ENCODE results near the gene F7. TPM values are rescaled to one million over a fixed set of nuclear protein-coding genes. Genes with fewer than 3 reads are reported as not detected.

The F7 gene
- total RNA-seq, 1 experiment from 2014 or later = 52.4 TPM

- Histone ChIP-seq H3K27me3 (replicated peaks; ENCODE audit: control insufficient read depth, insufficient read depth, low read length) (no peaks in the 10 kb centered on the region), H3K36me3 (ENCODE audit: control insufficient read depth, insufficient read depth, low read length) (no peaks in the 10 kb centered on the region), H3K9me3 (no peaks in the 10 kb centered on the region), H3K4me3 (ENCODE audit: low read depth, low read length) (no peak overlapping the region), H3K4me1 (0 out of 2 replicates have a peak, but pooled peaks cover 4% of the 10 kb centered on the region)
- no TSS peak for BruUV-seq (replicated peaks)
- POLR2A ChIA-PET = no interaction called here
- no peak overlapping the region for H3K27ac Mint-ChIP-seq (ENCODE audit: unreplicated experiment)
- no peaks in the 10 kb centered on the region for H3K9me3 Mint-ChIP-seq (ENCODE audit: unreplicated experiment)
- no peak for TF ChIP-seq CTCF (IDR thresholded peaks at IDR 0.05; ENCODE audit: insufficient read depth in 1 of 2, low read depth in 1 of 2, low read length in 1 of 2, severe bottlenecking in 1 of 2, unreplicated experiment in 1 of 2)
- no peak for DNase-seq
- no peaks in the 10 kb centered on the region for H3K27me3 Mint-ChIP-seq (ENCODE audit: insufficient read depth, unreplicated experiment)
- intact Hi-C loops (cut with micrococcal nuclease; ENCODE audit: unreplicated experiment) = no loop called here
- no peaks in the 10 kb centered on the region for H3K36me3 Mint-ChIP-seq (ENCODE audit: insufficient read depth, unreplicated experiment)
- no peaks in the 10 kb centered on the region for H3K4me1 Mint-ChIP-seq (ENCODE audit: low read depth, unreplicated experiment)
- CTCF ChIA-PET = no interaction called here
- H3K4me3 Mint-ChIP-seq (ENCODE audit: unreplicated experiment) = no peak overlapping the region
Measured at GRCh38 chr13:113135281-113135760, 29.7 kb downstream of the F7 start.

- peaks cover 2% of the 10 kb centered on the region; the same call in 1 of the 2 replicates for H3K36me3 ChIP-seq (ENCODE audit: control insufficient read depth, insufficient read depth, low read length)
- no peaks in the 10 kb centered on the region for H3K27me3 ChIP-seq (replicated peaks; ENCODE audit: control insufficient read depth, insufficient read depth, low read length)
- H3K4me3 Mint-ChIP-seq (ENCODE audit: unreplicated experiment) = no peak overlapping the region
- 0 out of 2 replicates have a peak, but pooled peaks cover 4% of the 10 kb centered on the region for H3K4me1 ChIP-seq
- no TSS peak for BruUV-seq (replicated peaks)
- no peak overlapping the region for H3K4me3 ChIP-seq (ENCODE audit: low read depth, low read length)
- TF ChIP-seq CTCF (IDR thresholded peaks at IDR 0.05; ENCODE audit: insufficient read depth in 1 of 2, low read depth in 1 of 2, low read length in 1 of 2, severe bottlenecking in 1 of 2, unreplicated experiment in 1 of 2) = no peak
- H3K9me3 Mint-ChIP-seq (ENCODE audit: unreplicated experiment) = no peaks in the 10 kb centered on the region
- POLR2A ChIA-PET = no interaction called here
- no peaks in the 10 kb centered on the region for H3K9me3 ChIP-seq
- H3K4me1 Mint-ChIP-seq (ENCODE audit: low read depth, unreplicated experiment) = no peaks in the 10 kb centered on the region
- no peak overlapping the region for H3K27ac Mint-ChIP-seq (ENCODE audit: unreplicated experiment)
- CTCF ChIA-PET = no interaction called here
- H3K36me3 Mint-ChIP-seq (ENCODE audit: insufficient read depth, unreplicated experiment) = no peaks in the 10 kb centered on the region
- intact Hi-C loops (cut with micrococcal nuclease; ENCODE audit: unreplicated experiment) = no loop called here
- H3K27me3 Mint-ChIP-seq (ENCODE audit: insufficient read depth, unreplicated experiment) = no peaks in the 10 kb centered on the region
- DNase-seq = no peak
Measured at GRCh38 chr13:113137691-113138298, 32.2 kb downstream of the F7 start.

GRCh38 chr13:113138792-113139551, 33.4 kb downstream of the F7 start:
- no peak for TF ChIP-seq CTCF (IDR thresholded peaks at IDR 0.05; ENCODE audit: insufficient read depth in 1 of 2, low read depth in 1 of 2, low read length in 1 of 2, severe bottlenecking in 1 of 2, unreplicated experiment in 1 of 2)

More at GRCh38 chr13:113138792-113139551, 33.4 kb downstream of the F7 start:
- 0 out of 2 replicates have a peak, but pooled peaks cover 4% of the 10 kb centered on the region for H3K4me1 ChIP-seq
- H3K27ac Mint-ChIP-seq (ENCODE audit: unreplicated experiment) = no peak overlapping the region
- ChIA-PET CTCF (no interaction called here), POLR2A (no interaction called here)
- H3K9me3 Mint-ChIP-seq (ENCODE audit: unreplicated experiment) = no peaks in the 10 kb centered on the region
- BruUV-seq (replicated peaks) = no TSS peak
- H3K27me3 ChIP-seq (replicated peaks; ENCODE audit: control insufficient read depth, insufficient read depth, low read length) = no peaks in the 10 kb centered on the region
- DNase-seq = no peak
- no peaks in the 10 kb centered on the region for H3K27me3 Mint-ChIP-seq (ENCODE audit: insufficient read depth, unreplicated experiment)
- no peaks in the 10 kb centered on the region for H3K4me1 Mint-ChIP-seq (ENCODE audit: low read depth, unreplicated experiment)
- H3K9me3 ChIP-seq = no peaks in the 10 kb centered on the region
- peaks cover 2% of the 10 kb centered on the region; the same call in 1 of the 2 replicates for H3K36me3 ChIP-seq (ENCODE audit: control insufficient read depth, insufficient read depth, low read length)
- no peaks in the 10 kb centered on the region for H3K36me3 Mint-ChIP-seq (ENCODE audit: insufficient read depth, unreplicated experiment)
- H3K4me3 ChIP-seq (ENCODE audit: low read depth, low read length) = no peak overlapping the region
- intact Hi-C loops (cut with micrococcal nuclease; ENCODE audit: unreplicated experiment) = no loop called here
- H3K4me3 Mint-ChIP-seq (ENCODE audit: unreplicated experiment) = no peak overlapping the region

Data from Caco-2 (cell line).